Measurements from ENCODE around the gene RGS19. TPM values are rescaled to one million over a fixed set of nuclear protein-coding genes. Genes with fewer than 3 reads are reported as not detected.

RGS19 gene
- total RNA-seq, 1 experiment from 2014 or later: 12.8 TPM

DNA sequence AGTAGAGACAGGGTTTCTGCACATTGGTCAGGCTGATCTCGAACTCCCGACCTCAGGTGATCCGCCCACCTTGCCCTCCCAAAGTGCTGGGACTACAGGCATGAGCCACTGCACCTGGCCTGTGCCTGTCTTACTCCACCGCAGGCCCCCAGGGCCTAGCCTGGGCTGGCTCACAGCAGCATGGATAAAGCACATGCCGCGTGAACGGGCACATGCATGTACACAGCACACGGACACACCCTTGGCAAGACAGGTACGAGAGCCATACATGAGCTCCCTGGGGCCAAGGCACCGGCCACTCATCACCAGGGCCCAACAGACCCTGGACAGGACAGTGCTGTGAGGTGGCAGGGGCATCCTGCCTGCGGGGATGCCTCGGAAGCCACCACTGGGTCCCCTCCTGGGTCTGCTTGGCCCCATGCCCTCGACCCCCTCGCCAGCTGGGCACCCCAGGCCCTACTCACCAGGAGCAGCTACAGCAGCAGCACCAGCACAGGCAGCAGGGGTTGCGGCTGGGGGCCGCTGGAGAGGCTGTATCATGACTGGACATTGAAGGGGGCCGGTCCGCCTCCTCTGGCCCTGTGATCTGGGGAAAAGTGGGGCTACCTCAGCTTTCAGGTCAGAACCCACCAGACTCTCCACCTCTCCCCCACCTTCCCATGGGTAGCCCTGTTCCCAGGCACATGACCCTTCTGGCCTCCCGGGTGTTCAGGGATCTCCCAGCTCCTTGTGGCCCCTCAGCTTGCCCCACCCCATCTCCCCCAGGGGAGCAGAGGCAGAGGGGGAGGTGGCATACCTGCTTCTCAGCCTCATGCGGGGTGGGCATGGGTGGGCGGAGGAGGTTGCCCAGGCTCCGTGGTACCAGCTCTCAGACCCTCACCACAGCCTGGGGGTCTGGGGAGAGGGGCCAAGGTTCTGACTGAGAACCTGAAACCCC, 3.0 kb downstream of the RGS19 start:
- H3K23me2 ChIP-seq (ENCODE audit: insufficient read length, low read depth, low read length, poor library complexity, severe bottlenecking): peaks cover 6% of the 10 kb centered on the region
- Mint-ChIP-seq H3K4me1 (peaks cover 16 to 20% of the 10 kb centered on the region in 2 experiments), H3K9me3 (no peaks in the 10 kb centered on the region), H3K36me3 (ENCODE audit: insufficient read depth in 1 of 3, low read depth in 3 of 3) (no peaks in the 10 kb centered on the region; a peak in 2 of 7 replicates), H3K4me3 (no peak overlapping the region), H3K27ac (no peak overlapping the region), H3K27me3 (ENCODE audit: low read depth) (peaks cover 12% of the 10 kb centered on the region)
- H3K14ac ChIP-seq (ENCODE audit: insufficient read depth, low read length): no peak overlapping the region
- no peak overlapping the region for H3K18ac ChIP-seq (ENCODE audit: insufficient read length, low read depth, low read length)
- no peak overlapping the region for H2BK15ac ChIP-seq (ENCODE audit: low read depth, low read length)
- no peak overlapping the region for H2AK5ac ChIP-seq (ENCODE audit: insufficient read length, low read length)
- H3K79me2 ChIP-seq (ENCODE audit: insufficient read depth, low read length): no peaks in the 10 kb centered on the region
- H4K8ac ChIP-seq (replicated peaks; ENCODE audit: insufficient read length, low read depth, low read length): no peak overlapping the region
- H4K5ac ChIP-seq (ENCODE audit: insufficient read length, low read depth, low read length): no peak overlapping the region
- no peak overlapping the region for H3K9ac ChIP-seq (ENCODE audit: extremely low read depth, insufficient read length, low read length)
- no peak overlapping the region for H3K4ac ChIP-seq (ENCODE audit: low read depth, low read length)
- H3K23ac ChIP-seq (ENCODE audit: insufficient read length, low read depth, low read length): no peak overlapping the region
- H2AFZ ChIP-seq (ENCODE audit: low read length): no peak overlapping the region
- H2BK12ac ChIP-seq (ENCODE audit: insufficient read length, low read depth, low read length): no peak overlapping the region
- DNase-seq: no peak
- TF ChIP-seq, protein P1, sequence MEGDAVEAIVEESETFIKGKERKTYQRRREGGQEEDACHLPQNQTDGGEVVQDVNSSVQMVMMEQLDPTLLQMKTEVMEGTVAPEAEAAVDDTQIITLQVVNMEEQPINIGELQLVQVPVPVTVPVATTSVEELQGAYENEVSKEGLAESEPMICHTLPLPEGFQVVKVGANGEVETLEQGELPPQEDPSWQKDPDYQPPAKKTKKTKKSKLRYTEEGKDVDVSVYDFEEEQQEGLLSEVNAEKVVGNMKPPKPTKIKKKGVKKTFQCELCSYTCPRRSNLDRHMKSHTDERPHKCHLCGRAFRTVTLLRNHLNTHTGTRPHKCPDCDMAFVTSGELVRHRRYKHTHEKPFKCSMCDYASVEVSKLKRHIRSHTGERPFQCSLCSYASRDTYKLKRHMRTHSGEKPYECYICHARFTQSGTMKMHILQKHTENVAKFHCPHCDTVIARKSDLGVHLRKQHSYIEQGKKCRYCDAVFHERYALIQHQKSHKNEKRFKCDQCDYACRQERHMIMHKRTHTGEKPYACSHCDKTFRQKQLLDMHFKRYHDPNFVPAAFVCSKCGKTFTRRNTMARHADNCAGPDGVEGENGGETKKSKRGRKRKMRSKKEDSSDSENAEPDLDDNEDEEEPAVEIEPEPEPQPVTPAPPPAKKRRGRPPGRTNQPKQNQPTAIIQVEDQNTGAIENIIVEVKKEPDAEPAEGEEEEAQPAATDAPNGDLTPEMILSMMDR (conservative IDR thresholded peaks at IDR 0.05): no peak
- H4K20me1 ChIP-seq (ENCODE audit: control insufficient read depth, insufficient read depth, insufficient read length): no peaks in the 10 kb centered on the region
- H3K56ac ChIP-seq (ENCODE audit: insufficient read length, low read depth, low read length): no peak overlapping the region
- no peaks in the 10 kb centered on the region for H3K79me1 ChIP-seq (ENCODE audit: insufficient read depth, low read depth, low read length, poor library complexity, severe bottlenecking)
- no peaks in the 10 kb centered on the region for H3K27me3 ChIP-seq (ENCODE audit: insufficient read depth, low read length)
- no peaks in the 10 kb centered on the region for H3K9me3 ChIP-seq (ENCODE audit: control insufficient read depth, low read depth, low read length)
- no peak overlapping the region for H4K91ac ChIP-seq (ENCODE audit: insufficient read length, low read depth, low read length)
- H3K4me2 ChIP-seq (ENCODE audit: insufficient read depth, insufficient read length, low read length): no peak overlapping the region
- no peak overlapping the region for H2BK20ac ChIP-seq (ENCODE audit: low read depth, low read length, poor library complexity, severe bottlenecking)
- no peak overlapping the region for H3T11ph ChIP-seq (ENCODE audit: low read length)
- no peak overlapping the region for H2BK5ac ChIP-seq (ENCODE audit: insufficient read length, low read length)
- no peak overlapping the region for H3K27ac ChIP-seq (ENCODE audit: insufficient read length, low read depth, low read length)
- H2BK120ac ChIP-seq (ENCODE audit: low read depth, low read length, poor library complexity, severe bottlenecking): no peak overlapping the region
- H3K4me1 ChIP-seq (ENCODE audit: insufficient read depth, low read length): no peaks in the 10 kb centered on the region; the same call in 1 of the 2 replicates
- WGBS (ENCODE audit: extremely low coverage, insufficient read length, low lambda C conversion rate): no CpG with 5 or more reads among the region's 22 CpGs

All from H9 (cell line).